Measurements from ENCODE around the gene ZNHIT1. TPM values are rescaled to one million over a fixed set of nuclear protein-coding genes. Genes with fewer than 3 reads are reported as not detected.

Gene ZNHIT1
- total RNA-seq, 1 donor from 2014 or later, result 115 TPM

- Histone ChIP-seq H3K27me3 (ENCODE audit: insufficient read depth, low read length) (peaks cover 2% of the 10 kb centered on the region), H3K27ac (ENCODE audit: low read depth, low read length) (no peak overlapping the region), H3K4me2 (ENCODE audit: low read length) (no peak overlapping the region), H2AFZ (ENCODE audit: low read depth, low read length) (no peak overlapping the region), H3K36me3 (ENCODE audit: insufficient read depth, low read length) (no peaks in the 10 kb centered on the region), H3K4me3 (ENCODE audit: insufficient read depth, low read depth, low read length) (no peak overlapping the region), H3K79me2 (ENCODE audit: insufficient read depth, low read length) (no peaks in the 10 kb centered on the region), H3K9me3 (ENCODE audit: insufficient read depth, low read depth, low read length) (no peaks in the 10 kb centered on the region), H3K4me1 (ENCODE audit: insufficient read depth, low read length) (no peaks in the 10 kb centered on the region), H3K9ac (ENCODE audit: low read length) (no peak overlapping the region), H4K20me1 (ENCODE audit: insufficient read depth, low read length) (no peaks in the 10 kb centered on the region)
- no peaks in the 10 kb centered on the region for H3K27me3 Mint-ChIP-seq (ENCODE audit: low read depth, unreplicated experiment)
- no peaks in the 10 kb centered on the region for H3K36me3 Mint-ChIP-seq (ENCODE audit: low read depth, unreplicated experiment)
- H3K9me3 Mint-ChIP-seq (ENCODE audit: unreplicated experiment), result no peaks in the 10 kb centered on the region
- DNase-seq (ENCODE audit: low read depth) (no peak), FAIRE-seq (no peak)
- H3K4me1 Mint-ChIP-seq (ENCODE audit: low read depth, unreplicated experiment), result peaks cover 8% of the 10 kb centered on the region
- TF ChIP-seq EZH2 (IDR thresholded peaks at IDR 0.05; ENCODE audit: insufficient read depth, low read length) (no peak), CTCF (IDR thresholded peaks at IDR 0.05; ENCODE audit: insufficient read depth, low read depth, low read length) (no peak)
- H3K4me3 Mint-ChIP-seq (ENCODE audit: unreplicated experiment), result no peak overlapping the region
- H3K27ac Mint-ChIP-seq (ENCODE audit: unreplicated experiment), result no peak overlapping the region
Measured at GRCh38 chr7:101189109-101189508, 28.9 kb upstream of the ZNHIT1 start.

DNA sequence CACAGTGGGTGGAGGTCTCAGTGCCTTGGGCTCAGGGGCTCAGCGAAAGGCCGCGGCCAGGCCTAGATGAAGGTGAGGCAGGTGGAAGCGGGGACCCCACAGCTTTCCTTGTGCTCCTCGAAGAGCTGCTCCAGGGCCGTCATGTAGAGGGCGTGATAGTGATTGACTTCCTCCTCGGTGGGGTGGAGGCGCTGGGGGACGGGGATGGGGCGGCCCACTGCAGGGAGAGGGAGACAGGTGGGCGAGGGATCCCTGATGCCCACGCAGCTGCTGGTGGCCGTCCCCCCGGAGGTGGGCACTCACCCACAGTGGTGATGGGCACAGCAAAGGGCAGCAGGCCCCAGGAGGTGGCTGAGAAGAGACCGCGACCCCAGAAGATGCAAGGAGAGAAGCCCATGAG is 22.1 kb upstream of the ZNHIT1 start:
- Histone ChIP-seq H4K20me1 (ENCODE audit: insufficient read depth, low read length) (no peaks in the 10 kb centered on the region), H3K36me3 (ENCODE audit: insufficient read depth, low read length) (no peaks in the 10 kb centered on the region), H3K9ac (ENCODE audit: low read length) (no peak overlapping the region), H3K4me1 (ENCODE audit: insufficient read depth, low read length) (no peaks in the 10 kb centered on the region), H3K4me2 (ENCODE audit: low read length) (no peak overlapping the region), H3K4me3 (ENCODE audit: insufficient read depth, low read depth, low read length) (no peak overlapping the region), H3K79me2 (ENCODE audit: insufficient read depth, low read length) (no peaks in the 10 kb centered on the region), H2AFZ (ENCODE audit: low read depth, low read length) (no peak overlapping the region), H3K27me3 (ENCODE audit: insufficient read depth, low read length) (peaks cover 9% of the 10 kb centered on the region), H3K27ac (ENCODE audit: low read depth, low read length) (no peak overlapping the region), H3K9me3 (ENCODE audit: insufficient read depth, low read depth, low read length) (no peaks in the 10 kb centered on the region)
- H3K27me3 Mint-ChIP-seq (ENCODE audit: low read depth, unreplicated experiment), result peaks cover 11% of the 10 kb centered on the region
- no peak for DNase-seq (ENCODE audit: low read depth)
- no peak overlapping the region for H3K27ac Mint-ChIP-seq (ENCODE audit: unreplicated experiment)
- FAIRE-seq, result no peak
- H3K9me3 Mint-ChIP-seq (ENCODE audit: unreplicated experiment), result no peaks in the 10 kb centered on the region
- no peak overlapping the region for H3K4me3 Mint-ChIP-seq (ENCODE audit: unreplicated experiment)
- no peaks in the 10 kb centered on the region for H3K4me1 Mint-ChIP-seq (ENCODE audit: low read depth, unreplicated experiment)
- no peak for TF ChIP-seq EZH2 (IDR thresholded peaks at IDR 0.05; ENCODE audit: insufficient read depth, low read length)
- no peak for TF ChIP-seq CTCF (IDR thresholded peaks at IDR 0.05; ENCODE audit: insufficient read depth, low read depth, low read length)
- H3K36me3 Mint-ChIP-seq (ENCODE audit: low read depth, unreplicated experiment), result no peaks in the 10 kb centered on the region

GRCh38 chr7:101197991-101198390 is 20.0 kb upstream of the ZNHIT1 start:
- H3K79me2 ChIP-seq (ENCODE audit: insufficient read depth, low read length), result no peaks in the 10 kb centered on the region
- peaks cover 3% of the 10 kb centered on the region for H4K20me1 ChIP-seq (ENCODE audit: insufficient read depth, low read length)
- Mint-ChIP-seq H3K9me3 (ENCODE audit: unreplicated experiment) (no peaks in the 10 kb centered on the region), H3K4me3 (ENCODE audit: unreplicated experiment) (no peak overlapping the region), H3K36me3 (ENCODE audit: low read depth, unreplicated experiment) (no peaks in the 10 kb centered on the region), H3K4me1 (ENCODE audit: low read depth, unreplicated experiment) (no peaks in the 10 kb centered on the region), H3K27me3 (ENCODE audit: low read depth, unreplicated experiment) (peaks cover 24% of the 10 kb centered on the region), H3K27ac (ENCODE audit: unreplicated experiment) (no peak overlapping the region)
- H2AFZ ChIP-seq (ENCODE audit: low read depth, low read length), result no peak overlapping the region
- H3K9me3 ChIP-seq (ENCODE audit: insufficient read depth, low read depth, low read length), result no peaks in the 10 kb centered on the region
- no peak for TF ChIP-seq EZH2 (IDR thresholded peaks at IDR 0.05; ENCODE audit: insufficient read depth, low read length)
- TF ChIP-seq CTCF (IDR thresholded peaks at IDR 0.05; ENCODE audit: insufficient read depth, low read depth, low read length), result no peak
- no peak overlapping the region for H3K4me2 ChIP-seq (ENCODE audit: low read length)
- peaks cover 25% of the 10 kb centered on the region for H3K27me3 ChIP-seq (ENCODE audit: insufficient read depth, low read length)
- no peaks in the 10 kb centered on the region for H3K36me3 ChIP-seq (ENCODE audit: insufficient read depth, low read length)
- DNase-seq (ENCODE audit: low read depth), result no peak
- no peak overlapping the region for H3K27ac ChIP-seq (ENCODE audit: low read depth, low read length)
- H3K4me1 ChIP-seq (ENCODE audit: insufficient read depth, low read length), result peaks cover 2% of the 10 kb centered on the region
- FAIRE-seq, result no peak
- no peak overlapping the region for H3K4me3 ChIP-seq (ENCODE audit: insufficient read depth, low read depth, low read length)
- H3K9ac ChIP-seq (ENCODE audit: low read length), result no peak overlapping the region
